Transverse colon (tissue), 4 donors: Measurements from ENCODE around the gene PPP1R27.

Source experiments
- CTCF ChIP-seq, 5 experiments: fragments of 200-600 bp in 3 of 5; fragments of 450-650 bp in 2 of 5; sonication (generic) in 3 of 5; IDR thresholded peaks; 1 replicate in 2 of 5; 2 replicates in 3 of 5; pipeline ENCODE4 v1.5.1; 2016 to 2017; ENCODE audit warnings: antibody characterized with exemption in 5 of 5, inconsistent platforms in 3 of 5, mild to moderate bottlenecking in 2 of 5, moderate library complexity in 1 of 5
- POLR2A ChIP-seq: fragments of 450-650 bp; IDR thresholded peaks from one replicate; pipeline ENCODE4 v1.6.1; 2016; ENCODE audit warnings: antibody characterized with exemption, mild to moderate bottlenecking, moderate library complexity
- POLR2AphosphoS5 ChIP-seq, 3 donors: sonication (generic); formaldehyde crosslinking; IDR thresholded peaks; one replicate each; pipeline ENCODE4 v1.6.1; 2016; ENCODE audit warnings: antibody characterized with exemption in 3 of 3

GRCh38 chr17:81867170-81867990 is 32.5 kb upstream of the PPP1R27 start:
- TF ChIP-seq POLR2A (peak; percentile 26), CTCF (IDR thresholded peaks at IDR 0.05) (no peak), POLR2AphosphoS5 (IDR thresholded peaks at IDR 0.05) (peak in 2 of 3 donors; percentile 12 to 53)
